Liver (tissue), 9 donors: ENCODE measurements around the gene PNMA1. TPM values are rescaled to one million over a fixed set of nuclear protein-coding genes. Genes with fewer than 3 reads are reported as not detected.

Experiments used
- DNase-seq: peaks from one replicate; pipeline ENCODE4 v3.0.0-alpha.2; 2017; ENCODE audit warnings: low spot score
- H3K27ac ChIP-seq, 2 donors: one replicate each; pipeline ENCODE4 v1.7.0; 2013; ENCODE audit warnings: inconsistent platforms in 2 of 2, low read length in 2 of 2, control low read depth in 1 of 2, low read depth in 1 of 2, mild to moderate bottlenecking in 1 of 2
- H3K27me3 ChIP-seq, 4 donors: one replicate each; pipeline versions ENCODE4 v1.6.1 to v1.7.0; 2013; ENCODE audit warnings: low read length in 3 of 4, inconsistent platforms in 1 of 4, mild to moderate bottlenecking in 1 of 4, moderate library complexity in 1 of 4; ENCODE audit not compliant: control insufficient read depth in 4 of 4, insufficient read depth in 4 of 4
- H3K36me3 ChIP-seq, 4 donors: one replicate each; pipeline versions ENCODE4 v1.6.1 to v1.7.0; 2013; ENCODE audit warnings: low read length in 3 of 4, mild to moderate bottlenecking in 3 of 4, low read depth in 1 of 4, moderate library complexity in 1 of 4; ENCODE audit not compliant: control insufficient read depth in 4 of 4, insufficient read depth in 3 of 4
- H3K4me1 ChIP-seq, 4 donors: one replicate each; pipeline versions ENCODE4 v1.6.1 to v1.7.0; 2013; ENCODE audit warnings: low read length in 3 of 4, mild to moderate bottlenecking in 3 of 4, moderate library complexity in 1 of 4; ENCODE audit not compliant: control insufficient read depth in 4 of 4, insufficient read depth in 4 of 4
- H3K4me3 ChIP-seq, 3 donors: one replicate each; pipeline versions ENCODE4 v1.6.1 to v1.7.0; 2013; ENCODE audit warnings: low read length in 3 of 3, control low read depth in 1 of 3, low read depth in 1 of 3, mild to moderate bottlenecking in 1 of 3
- H3K9ac ChIP-seq, 2 donors: one replicate each; pipeline ENCODE4 v1.7.0; 2013; ENCODE audit warnings: low read length in 2 of 2, mild to moderate bottlenecking in 2 of 2, moderate library complexity in 2 of 2, control low read depth in 1 of 2, low read depth in 1 of 2
- H3K9me3 ChIP-seq, 4 donors: one replicate each; pipeline versions ENCODE4 v1.6.1 to v1.7.0; 2013; ENCODE audit warnings: low read length in 3 of 4; ENCODE audit not compliant: control insufficient read depth in 4 of 4
- CTCF ChIP-seq: fragments of 150-350 bp; IDR thresholded peaks from 2 replicates; pipeline ENCODE4 v1.5.1; 2017; ENCODE audit warnings: improper control_type of control experiment, low read depth, low read length; ENCODE audit not compliant: missing input control
- EGR1 ChIP-seq, 2 donors: IDR thresholded peaks; 2 replicates each; pipeline ENCODE4 v1.6.1; 2016 to 2018; ENCODE audit warnings: antibody characterized with exemption in 2 of 2, low read depth in 2 of 2
- FOXA1 ChIP-seq: IDR thresholded peaks from 2 replicates; pipeline ENCODE4 v1.6.1; 2016; ENCODE audit warnings: antibody characterized with exemption
- FOXA2 ChIP-seq: IDR thresholded peaks from 2 replicates; pipeline ENCODE4 v1.6.1; 2016; ENCODE audit warnings: antibody characterized with exemption
- GABPA ChIP-seq, 2 donors: IDR thresholded peaks in 1 of 2; conservative IDR thresholded peaks in 1 of 2; 2 replicates each; pipeline ENCODE4 v1.6.1; 2016; ENCODE audit warnings: antibody characterized with exemption in 2 of 2, mild to moderate bottlenecking in 1 of 2, moderate library complexity in 1 of 2
- HNF4A ChIP-seq, 2 donors: conservative IDR thresholded peaks; 2 replicates each; pipeline ENCODE4 v1.6.1; 2016; ENCODE audit warnings: antibody characterized with exemption in 2 of 2, mild to moderate bottlenecking in 2 of 2
- HNF4G ChIP-seq: IDR thresholded peaks from 2 replicates; pipeline ENCODE4 v1.6.1; 2016; ENCODE audit warnings: antibody characterized with exemption
- JUND ChIP-seq, 2 donors: IDR thresholded peaks; 2 replicates each; pipeline ENCODE4 v1.6.1; 2016; ENCODE audit warnings: antibody characterized with exemption in 2 of 2
- MAX ChIP-seq: IDR thresholded peaks from 2 replicates; pipeline ENCODE4 v1.6.1; 2016; ENCODE audit warnings: antibody characterized with exemption
- NR2F2 ChIP-seq: IDR thresholded peaks from 2 replicates; pipeline ENCODE4 v1.6.1; 2016; ENCODE audit warnings: antibody characterized with exemption
- RAD21 ChIP-seq, 2 donors: IDR thresholded peaks; 2 replicates each; pipeline ENCODE4 v1.6.1; 2016; ENCODE audit warnings: antibody characterized with exemption in 2 of 2, mild to moderate bottlenecking in 2 of 2
- RXRA ChIP-seq, 2 donors: IDR thresholded peaks; 2 replicates each; pipeline ENCODE4 v1.6.1; 2017 to 2018; ENCODE audit warnings: antibody characterized with exemption in 2 of 2, mild to moderate bottlenecking in 1 of 2
- SP1 ChIP-seq: IDR thresholded peaks from 2 replicates; pipeline ENCODE4 v1.6.1; 2018; ENCODE audit warnings: antibody characterized with exemption, mild to moderate bottlenecking
- TAF1 ChIP-seq: conservative IDR thresholded peaks from 2 replicates; pipeline ENCODE4 v1.6.1; 2016; ENCODE audit warnings: antibody characterized with exemption, mild to moderate bottlenecking
- YY1 ChIP-seq: IDR thresholded peaks from 2 replicates; pipeline ENCODE4 v1.6.1; 2016; ENCODE audit warnings: antibody characterized with exemption, mild to moderate bottlenecking
- ZBTB33 ChIP-seq: IDR thresholded peaks from 2 replicates; pipeline ENCODE4 v1.6.1; 2016; ENCODE audit warnings: antibody characterized with exemption
- WGBS: extraction: QIAGEN DNeasy Blood & Tissue Kit; methylation state at CpG from one replicate; pipeline ENCODE4 v1.1.7; 2013; 5-methylcytosine and 5-hydroxymethylcytosine counted together
- polyA plus RNA-seq, 2 donors: library from polyadenylated mRNA; stranded (reverse) in 1 of 2; unstranded in 1 of 2; fragments of 200-250 nt in 1 of 2; fragments of >200 nt in 1 of 2; fragmentation: Nextera tagmentation in 1 of 2; extraction: Ambion mirVana in 1 of 2; gene quantifications; one replicate each; pipeline versions ENCODE4 v1.2.1 to v1.2.3, GENCODE V29; 2013 to 2015
- total RNA-seq, 2 donors: library from RNA; depleted of rRNA; stranded (reverse); fragments of >200 nt; gene quantifications; one replicate each; pipeline ENCODE4 v1.2.3, GENCODE V29; 2014
- TF ChIP-seq, protein P1 (sequence below): IDR thresholded peaks from 2 replicates; pipeline ENCODE4 v1.6.1; 2016; ENCODE audit warnings: antibody characterized with exemption
- TF ChIP-seq, protein P2 (sequence below): IDR thresholded peaks from 2 replicates; pipeline ENCODE4 v1.6.1; 2016; ENCODE audit warnings: antibody characterized with exemption, mild to moderate bottlenecking
- donor health status: healthy.
- donor health status: healthy.
- donor health status: healthy.
- donor health status: healthy.
- donor health status: healthy.

The PNMA1 gene
- total and polyA plus RNA-seq, 4 donors: 2.3 to 10.4 (median 3.4) TPM

DNA sequence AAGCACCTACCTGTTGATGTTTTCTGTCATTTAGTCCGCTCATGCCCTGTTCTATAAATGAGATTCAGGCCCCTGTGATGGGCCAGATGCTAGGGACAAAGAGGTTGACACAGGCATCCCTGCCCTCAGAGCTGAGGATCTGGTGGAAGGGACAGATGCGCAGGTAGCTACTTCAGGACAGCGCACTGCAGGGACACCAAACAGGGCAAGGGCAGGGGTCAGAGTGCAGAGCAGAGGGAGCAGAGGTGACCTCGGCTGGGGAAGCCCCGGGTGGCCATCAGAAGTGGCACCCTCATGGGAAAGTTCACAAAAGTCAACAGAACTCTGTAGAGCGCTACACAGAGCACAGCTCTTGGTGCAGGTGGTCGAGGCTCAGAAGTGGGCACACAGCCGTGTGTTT lies 5.6 kb upstream of the PNMA1 start (continued):
- TF ChIP-seq, protein P1, sequence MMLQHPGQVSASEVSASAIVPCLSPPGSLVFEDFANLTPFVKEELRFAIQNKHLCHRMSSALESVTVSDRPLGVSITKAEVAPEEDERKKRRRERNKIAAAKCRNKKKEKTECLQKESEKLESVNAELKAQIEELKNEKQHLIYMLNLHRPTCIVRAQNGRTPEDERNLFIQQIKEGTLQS: no peak
- TF ChIP-seq GABPA (IDR thresholded peaks at IDR 0.05 in 1 of 2, conservative IDR thresholded peaks at IDR 0.05 in 1 of 2): no peak
- TF ChIP-seq ZBTB33: no peak
- TF ChIP-seq HNF4G: peak; percentile 64
- no peak for TF ChIP-seq JUND (IDR thresholded peaks at IDR 0.05)

DNA sequence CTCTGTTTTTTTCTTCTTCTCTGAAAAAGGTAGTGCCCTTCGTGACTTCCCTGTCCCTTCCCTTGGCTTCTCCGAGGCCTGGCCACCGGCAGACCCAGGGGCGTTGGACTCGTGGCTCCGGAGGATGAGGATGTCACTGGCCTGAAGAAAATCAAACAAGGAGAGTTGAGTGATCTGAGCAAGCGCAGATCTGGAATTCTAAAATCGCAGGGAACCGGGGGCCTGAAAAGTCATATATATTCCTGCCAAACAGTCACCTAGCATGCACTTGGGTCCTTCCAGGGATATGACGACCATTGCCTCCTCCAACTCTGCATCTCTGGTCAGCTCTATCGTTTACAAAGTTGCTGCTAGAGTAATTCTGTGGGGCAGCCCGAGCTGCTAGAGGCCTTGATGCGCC lies 5.2 kb upstream of the PNMA1 start:
- no peak for TF ChIP-seq TAF1
- TF ChIP-seq EGR1 (IDR thresholded peaks at IDR 0.05; ENCODE audit: low read depth in 2 of 2): no peak
- no peak for TF ChIP-seq NR2F2
- no peak for TF ChIP-seq FOXA2
- no peak for TF ChIP-seq RXRA (IDR thresholded peaks at IDR 0.05)
- no peak for TF ChIP-seq JUND (IDR thresholded peaks at IDR 0.05)
- no peak for TF ChIP-seq HNF4A (conservative IDR thresholded peaks at IDR 0.05)
- TF ChIP-seq, protein P2, sequence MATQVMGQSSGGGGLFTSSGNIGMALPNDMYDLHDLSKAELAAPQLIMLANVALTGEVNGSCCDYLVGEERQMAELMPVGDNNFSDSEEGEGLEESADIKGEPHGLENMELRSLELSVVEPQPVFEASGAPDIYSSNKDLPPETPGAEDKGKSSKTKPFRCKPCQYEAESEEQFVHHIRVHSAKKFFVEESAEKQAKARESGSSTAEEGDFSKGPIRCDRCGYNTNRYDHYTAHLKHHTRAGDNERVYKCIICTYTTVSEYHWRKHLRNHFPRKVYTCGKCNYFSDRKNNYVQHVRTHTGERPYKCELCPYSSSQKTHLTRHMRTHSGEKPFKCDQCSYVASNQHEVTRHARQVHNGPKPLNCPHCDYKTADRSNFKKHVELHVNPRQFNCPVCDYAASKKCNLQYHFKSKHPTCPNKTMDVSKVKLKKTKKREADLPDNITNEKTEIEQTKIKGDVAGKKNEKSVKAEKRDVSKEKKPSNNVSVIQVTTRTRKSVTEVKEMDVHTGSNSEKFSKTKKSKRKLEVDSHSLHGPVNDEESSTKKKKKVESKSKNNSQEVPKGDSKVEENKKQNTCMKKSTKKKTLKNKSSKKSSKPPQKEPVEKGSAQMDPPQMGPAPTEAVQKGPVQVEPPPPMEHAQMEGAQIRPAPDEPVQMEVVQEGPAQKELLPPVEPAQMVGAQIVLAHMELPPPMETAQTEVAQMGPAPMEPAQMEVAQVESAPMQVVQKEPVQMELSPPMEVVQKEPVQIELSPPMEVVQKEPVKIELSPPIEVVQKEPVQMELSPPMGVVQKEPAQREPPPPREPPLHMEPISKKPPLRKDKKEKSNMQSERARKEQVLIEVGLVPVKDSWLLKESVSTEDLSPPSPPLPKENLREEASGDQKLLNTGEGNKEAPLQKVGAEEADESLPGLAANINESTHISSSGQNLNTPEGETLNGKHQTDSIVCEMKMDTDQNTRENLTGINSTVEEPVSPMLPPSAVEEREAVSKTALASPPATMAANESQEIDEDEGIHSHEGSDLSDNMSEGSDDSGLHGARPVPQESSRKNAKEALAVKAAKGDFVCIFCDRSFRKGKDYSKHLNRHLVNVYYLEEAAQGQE: no peak
- no peak for TF ChIP-seq HNF4G
- TF ChIP-seq YY1: no peak
- no peak for TF ChIP-seq RAD21 (IDR thresholded peaks at IDR 0.05)
- TF ChIP-seq ZBTB33: no peak
- TF ChIP-seq, protein P1: no peak
- no peak for TF ChIP-seq SP1
- TF ChIP-seq MAX: no peak
- TF ChIP-seq GABPA (IDR thresholded peaks at IDR 0.05 in 1 of 2, conservative IDR thresholded peaks at IDR 0.05 in 1 of 2): no peak
- no peak for TF ChIP-seq CTCF
- TF ChIP-seq FOXA1: no peak
- 96% methylated on average over 13 of the region's 13 CpGs for WGBS
- DNase-seq: no peak
- Histone ChIP-seq H3K27me3 (no peaks in the 10 kb centered on the region), H3K4me3 (no peak overlapping the region), H3K9me3 (no peaks in the 10 kb centered on the region), H3K9ac (no peak overlapping the region), H3K27ac (no peak overlapping the region), H3K4me1 (peaks cover 4 to 32% (median 28%) of the 10 kb centered on the region in 4 donors), H3K36me3 (peaks cover 7 to 61% (median 35%) of the 10 kb centered on the region in 4 donors)
